PC-9 (cell line): ENCODE data around the gene IFNGR2.
"Not testable (repeated sequence)": the region's sequence is repeated elsewhere in the genome, so short reads cannot be mapped to it uniquely, and the experiment has no call there.

Experiments
- CTCF ChIP-seq: fragments of 200-600 bp; sonication (generic); conservative IDR thresholded peaks from 2 replicates; pipeline ENCODE4 v1.6.1; 2017; ENCODE audit warnings: mixed run types, antibody characterized with exemption, mild to moderate bottlenecking, moderate library complexity
- EZH2 ChIP-seq: fragments of 200-600 bp; sonication (generic); IDR thresholded peaks from 2 replicates; pipeline ENCODE4 v1.8.0; 2017; ENCODE audit warnings: antibody characterized with exemption, low read depth

DNA sequence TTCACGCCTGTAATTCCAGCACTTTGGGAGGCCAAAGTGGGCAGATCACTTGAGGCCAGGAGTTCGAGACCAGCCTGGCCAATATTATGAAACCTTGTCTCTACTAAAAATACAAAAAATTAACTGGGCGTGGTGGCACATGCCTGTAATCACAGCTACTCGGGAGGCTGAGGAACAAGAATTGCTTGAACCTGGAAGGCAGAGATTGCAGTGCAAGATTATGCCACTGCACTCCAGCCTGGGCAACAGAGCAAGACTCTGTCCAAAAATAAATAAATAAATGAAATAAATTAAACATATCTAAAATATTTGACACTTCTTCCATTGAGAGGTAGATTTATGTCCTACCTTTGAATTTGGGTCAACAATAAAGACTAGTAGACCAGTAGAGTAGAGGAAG, 66.0 kb downstream of the IFNGR2 start:
- not testable (repeated sequence) for TF ChIP-seq CTCF, EZH2
